Upper lobe of left lung (tissue), 4 donors: ENCODE results near the gene TENT5D.

Experiments
- EP300 ChIP-seq, 4 donors: sonication (generic); formaldehyde crosslinking; IDR thresholded peaks; one replicate each; pipeline ENCODE4 v1.5.1; 2017; ENCODE audit warnings: antibody characterized with exemption in 4 of 4, control low read depth in 2 of 4
- POLR2A ChIP-seq, 4 donors: fragments of 450-650 bp; IDR thresholded peaks; one replicate each; pipeline ENCODE4 v1.5.1; 2016 to 2017; ENCODE audit warnings: antibody characterized with exemption in 4 of 4, mild to moderate bottlenecking in 2 of 4
- TF ChIP-seq, protein P1 (sequence below), 6 experiments: fragments of 450-650 bp in 4 of 6; fragments of 200-600 bp in 2 of 6; sonication (generic) in 2 of 6; IDR thresholded peaks; one replicate each; pipeline ENCODE4 v1.5.1; 2016 to 2019; ENCODE audit warnings: antibody characterized with exemption in 6 of 6

DNA sequence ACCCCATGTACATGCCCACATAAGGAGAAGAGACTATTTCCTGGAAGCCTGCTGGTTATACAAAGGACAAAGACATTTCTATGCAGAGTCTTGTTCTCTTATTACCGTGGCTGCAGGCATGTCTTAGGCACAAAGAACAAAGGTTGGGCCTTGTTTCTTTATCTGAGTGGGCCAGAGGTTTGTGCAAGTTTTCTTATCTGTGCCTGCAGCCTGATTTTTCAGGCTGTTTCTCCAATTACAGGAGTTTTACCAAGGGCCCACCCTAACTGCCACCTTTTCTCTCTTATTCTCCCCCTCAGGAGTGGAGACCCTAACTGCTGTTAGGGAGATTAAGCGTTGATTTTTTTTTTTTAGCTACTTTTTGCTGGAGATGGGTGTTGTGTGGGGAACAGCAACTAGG is 3.5 kb downstream of the TENT5D start:
- TF ChIP-seq EP300 (IDR thresholded peaks at IDR 0.05) (no peak), POLR2A (IDR thresholded peaks at IDR 0.05) (no peak)
- TF ChIP-seq, protein P1, sequence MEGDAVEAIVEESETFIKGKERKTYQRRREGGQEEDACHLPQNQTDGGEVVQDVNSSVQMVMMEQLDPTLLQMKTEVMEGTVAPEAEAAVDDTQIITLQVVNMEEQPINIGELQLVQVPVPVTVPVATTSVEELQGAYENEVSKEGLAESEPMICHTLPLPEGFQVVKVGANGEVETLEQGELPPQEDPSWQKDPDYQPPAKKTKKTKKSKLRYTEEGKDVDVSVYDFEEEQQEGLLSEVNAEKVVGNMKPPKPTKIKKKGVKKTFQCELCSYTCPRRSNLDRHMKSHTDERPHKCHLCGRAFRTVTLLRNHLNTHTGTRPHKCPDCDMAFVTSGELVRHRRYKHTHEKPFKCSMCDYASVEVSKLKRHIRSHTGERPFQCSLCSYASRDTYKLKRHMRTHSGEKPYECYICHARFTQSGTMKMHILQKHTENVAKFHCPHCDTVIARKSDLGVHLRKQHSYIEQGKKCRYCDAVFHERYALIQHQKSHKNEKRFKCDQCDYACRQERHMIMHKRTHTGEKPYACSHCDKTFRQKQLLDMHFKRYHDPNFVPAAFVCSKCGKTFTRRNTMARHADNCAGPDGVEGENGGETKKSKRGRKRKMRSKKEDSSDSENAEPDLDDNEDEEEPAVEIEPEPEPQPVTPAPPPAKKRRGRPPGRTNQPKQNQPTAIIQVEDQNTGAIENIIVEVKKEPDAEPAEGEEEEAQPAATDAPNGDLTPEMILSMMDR (IDR thresholded peaks at IDR 0.05), result no peak
